GM12891 (cell line): ENCODE measurements around the gene RCC2.

Experiments used
- DNase-seq: peaks from one replicate; pipeline ENCODE4 v3.0.0; 2011; ENCODE audit warnings: low spot score; ENCODE audit not compliant: insufficient read length
- FAIRE-seq: peaks from 2 replicates; lab custom pipeline; 2011; peaks lifted over from hg19 to GRCh38; lab: Jason Lieb, UNC
- PAX5 ChIP-seq: IDR thresholded peaks from 2 replicates; pipeline ENCODE4 v1.6.1; 2011; ENCODE audit warnings: low read length, moderate library complexity, mild to moderate bottlenecking; ENCODE audit not compliant: insufficient read depth, severe bottlenecking
- POLR2A ChIP-seq: IDR thresholded peaks from 2 replicates; pipeline ENCODE4 v1.6.1; 2011; ENCODE audit warnings: low read depth, low read length, control low read depth
- POLR2AphosphoS5 ChIP-seq: IDR thresholded peaks from 2 replicates; pipeline ENCODE4 v1.6.1; 2011; ENCODE audit warnings: low read depth, low read length, control low read depth
- POU2F2 ChIP-seq: IDR thresholded peaks from 2 replicates; pipeline ENCODE4 v1.6.1; 2011; ENCODE audit warnings: low read depth, mild to moderate bottlenecking, control low read depth, low read length, moderate library complexity
- SPI1 ChIP-seq: IDR thresholded peaks from 2 replicates; pipeline ENCODE4 v1.6.1; 2011; ENCODE audit warnings: low read depth, low read length, control low read depth
- TAF1 ChIP-seq: IDR thresholded peaks from 2 replicates; pipeline ENCODE4 v1.6.1; 2011; ENCODE audit warnings: low read depth, low read length, control low read depth

RCC2 gene

GRCh38 chr1:17405898-17406759 lies 33.3 kb downstream of the RCC2 start:
- no peak for FAIRE-seq
- peak; percentile 78 for DNase-seq
- no peak for TF ChIP-seq TAF1
- TF ChIP-seq POLR2A, result 0 out of 2 replicates have a peak, but pooled peaks have one; percentile 61
- TF ChIP-seq SPI1, result no peak
- peak; percentile 62; the same call in 1 of the 2 replicates for TF ChIP-seq POLR2AphosphoS5
- no peak for TF ChIP-seq PAX5
- no peak for TF ChIP-seq POU2F2

GRCh38 chr1:17404820-17405219 lies 34.7 kb downstream of the RCC2 start:
- no peak for FAIRE-seq
- TF ChIP-seq SPI1 (no peak), POLR2AphosphoS5 (no peak), POLR2A (no peak), PAX5 (no peak), POU2F2 (no peak), TAF1 (no peak)
- no peak for DNase-seq

DNA sequence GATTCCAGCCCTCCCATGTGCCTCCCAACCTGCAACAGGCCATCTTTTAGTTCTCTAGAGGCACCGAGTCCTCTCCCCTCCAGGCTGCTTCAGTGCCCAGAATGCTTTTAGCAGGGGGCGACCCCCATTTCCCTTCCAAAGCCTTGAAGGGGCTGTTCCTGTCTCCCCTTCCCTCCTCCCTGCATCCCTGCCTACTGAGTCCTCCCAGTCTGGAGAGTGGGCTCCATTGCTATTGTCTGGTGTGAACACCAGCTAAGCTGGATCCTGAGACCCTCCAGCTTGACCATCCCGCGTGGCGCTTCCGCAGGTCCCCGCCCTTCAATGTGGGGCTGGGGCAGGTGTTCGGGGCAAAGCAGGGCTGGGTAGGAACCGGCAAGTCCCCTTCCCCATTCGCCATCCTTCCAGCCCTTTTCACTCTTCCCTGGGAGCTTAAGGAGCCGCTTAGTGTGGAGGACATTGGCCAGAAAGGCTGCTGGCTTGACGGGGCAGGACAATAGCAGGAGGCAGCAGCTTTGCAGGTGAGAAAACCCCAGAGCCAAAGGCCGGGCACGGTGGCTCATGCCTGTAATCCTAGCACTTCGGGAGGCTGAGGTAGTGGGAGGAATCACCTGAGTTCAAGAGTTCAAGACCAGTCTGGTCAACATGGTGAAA lies 35.3 kb downstream of the RCC2 start:
- TF ChIP-seq SPI1, result no peak
- TF ChIP-seq POLR2AphosphoS5, result no peak
- TF ChIP-seq POLR2A, result no peak
- no peak for TF ChIP-seq POU2F2
- no peak for TF ChIP-seq TAF1
- no peak for TF ChIP-seq PAX5
- FAIRE-seq (no peak), DNase-seq (no peak)

- FAIRE-seq, result no peak
- no peak for TF ChIP-seq PAX5
- no peak for TF ChIP-seq POLR2A
- TF ChIP-seq POLR2AphosphoS5, result no peak
- TF ChIP-seq SPI1, result no peak
- TF ChIP-seq POU2F2, result no peak
- no peak for TF ChIP-seq TAF1
- DNase-seq, result no peak
These were observed 36.4 kb downstream of the RCC2 start for GRCh38 chr1:17403081-17403480.

DNA sequence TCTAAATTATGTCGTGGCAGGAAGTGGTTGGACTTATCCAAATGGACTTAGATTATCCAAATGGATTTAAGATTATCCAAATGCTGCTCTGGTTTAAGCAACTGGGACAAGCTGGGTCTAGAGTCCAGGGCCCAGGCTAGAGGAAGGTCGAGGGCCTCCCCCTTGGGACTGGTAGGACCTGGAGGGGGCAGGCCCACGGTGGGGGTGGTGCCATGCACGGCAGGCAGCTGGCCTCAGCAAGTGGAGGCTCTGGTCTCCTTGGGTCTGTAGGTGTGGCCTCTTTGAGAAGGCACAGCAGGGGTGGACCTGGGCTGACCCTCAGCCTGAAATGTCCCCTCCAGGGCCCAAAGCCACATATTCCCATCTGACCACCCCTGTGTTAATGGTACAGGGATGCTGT lies 37.6 kb downstream of the RCC2 start:
- no peak for DNase-seq
- no peak for FAIRE-seq
- TF ChIP-seq TAF1 (no peak), SPI1 (no peak), POLR2A (no peak), PAX5 (no peak), POLR2AphosphoS5 (no peak), POU2F2 (no peak)

DNA sequence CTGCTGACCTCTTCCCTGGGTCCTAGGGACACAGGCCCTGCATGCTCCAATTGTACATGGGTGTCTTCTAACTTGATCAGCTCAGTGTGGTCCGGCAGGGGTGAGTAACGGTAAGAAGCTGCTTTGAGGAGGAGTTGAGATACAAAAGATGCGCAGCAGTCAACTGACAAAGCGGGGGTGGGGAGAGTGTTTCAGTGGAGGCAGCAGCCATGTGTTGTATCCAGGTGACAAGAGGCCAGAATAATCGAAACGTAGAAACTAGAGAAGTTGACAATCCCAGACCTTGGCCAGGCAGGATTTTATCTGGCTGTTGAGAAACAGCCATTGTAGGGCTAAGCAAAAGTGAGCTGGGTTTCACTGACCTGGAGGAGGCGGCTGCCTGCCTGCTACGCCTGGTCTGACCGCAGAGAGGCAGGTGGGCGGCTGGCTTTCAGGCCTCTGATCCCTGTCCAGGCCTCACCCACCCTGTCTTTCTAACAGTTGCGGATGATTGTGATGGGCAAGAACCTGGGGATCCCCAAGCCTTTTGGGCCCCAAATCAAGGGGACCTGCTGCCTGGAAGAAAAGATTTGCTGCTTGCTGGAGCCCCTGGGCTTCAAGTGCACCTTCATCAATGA lies 38.6 kb downstream of the RCC2 start:
- DNase-seq (no peak), FAIRE-seq (no peak)
- no peak for TF ChIP-seq POLR2AphosphoS5
- no peak for TF ChIP-seq SPI1
- TF ChIP-seq POU2F2, result no peak
- TF ChIP-seq PAX5, result no peak
- TF ChIP-seq TAF1, result no peak
- no peak for TF ChIP-seq POLR2A

DNA sequence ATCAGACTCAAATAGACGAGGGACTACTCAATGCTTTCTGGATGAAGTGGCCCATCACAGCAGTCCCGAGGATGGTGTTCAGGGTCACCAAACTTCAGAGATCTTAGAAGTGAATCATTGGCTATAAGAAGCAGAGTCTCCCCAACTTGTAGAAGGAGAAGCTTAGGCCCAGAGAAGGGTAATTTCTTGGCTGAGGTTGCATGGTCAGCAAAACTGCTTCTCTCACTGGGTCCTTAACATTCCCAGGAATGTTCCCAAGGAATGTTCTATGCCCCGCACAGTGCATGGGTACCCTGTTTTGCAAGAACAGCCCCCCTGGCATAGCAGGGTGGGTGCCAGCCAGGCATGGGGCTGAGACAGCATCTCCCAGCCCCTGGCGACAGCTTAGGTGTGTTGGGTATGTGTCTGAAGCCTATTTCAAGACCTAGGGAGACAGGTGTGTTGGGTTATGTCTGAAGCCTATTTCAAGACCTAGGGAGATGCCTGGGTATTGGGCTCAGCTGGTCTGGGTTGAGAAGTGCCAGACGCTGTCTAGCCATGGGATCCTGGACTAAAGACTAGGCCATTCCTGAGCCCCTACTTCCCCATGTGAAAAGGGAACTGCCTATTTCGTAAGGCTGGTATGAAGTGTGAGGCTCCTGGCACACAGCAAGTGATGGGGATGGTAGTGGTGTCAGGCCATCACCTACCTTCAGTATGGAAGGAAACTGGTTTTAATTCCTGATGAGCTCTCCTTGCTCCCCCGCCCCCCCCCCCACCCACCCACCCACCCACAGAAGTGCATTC lies 41.4 kb downstream of the RCC2 start:
- DNase-seq (no peak), FAIRE-seq (no peak)
- TF ChIP-seq SPI1, result no peak
- TF ChIP-seq POLR2A, result no peak
- TF ChIP-seq TAF1, result no peak
- no peak for TF ChIP-seq POLR2AphosphoS5
- no peak for TF ChIP-seq PAX5
- no peak for TF ChIP-seq POU2F2

DNA sequence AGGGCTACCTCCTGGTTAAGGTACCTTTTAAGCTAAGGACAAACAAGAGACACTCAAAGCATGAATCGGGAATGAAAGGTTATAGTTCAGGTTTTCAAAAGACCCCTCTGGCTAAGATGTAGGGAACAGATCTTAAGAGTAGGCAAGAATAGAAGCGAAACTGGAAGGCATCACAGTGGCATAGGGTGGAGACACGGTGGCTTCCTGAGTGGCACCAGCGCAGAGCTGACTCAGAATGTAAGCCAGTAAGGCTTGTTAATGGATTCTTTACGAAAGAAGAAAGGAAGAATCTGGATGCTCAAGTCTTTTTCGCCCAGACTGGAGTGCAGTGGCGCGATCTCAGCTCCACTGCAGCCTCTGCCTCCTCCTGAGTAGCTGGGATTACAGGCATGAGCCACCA lies 46.2 kb downstream of the RCC2 start:
- FAIRE-seq (no peak), DNase-seq (no peak)
- TF ChIP-seq POLR2A, result no peak
- no peak for TF ChIP-seq TAF1
- TF ChIP-seq PAX5, result no peak
- no peak for TF ChIP-seq POU2F2
- no peak for TF ChIP-seq POLR2AphosphoS5
- no peak for TF ChIP-seq SPI1
